CD14-positive monocyte (primary cell): ENCODE data around the gene ATL3. TPM values are rescaled to one million over a fixed set of nuclear protein-coding genes. Genes with fewer than 3 reads are reported as not detected.

Source experiments
- DNase-seq, 3 donors: peaks; one replicate each; pipeline ENCODE4 v3.0.0-alpha.2; 2011 to 2022
- H2AFZ ChIP-seq: 2 replicates; pipeline ENCODE4 v1.6.0; 2012; ENCODE audit warnings: mild to moderate bottlenecking, low read depth, low read length, inconsistent platforms; ENCODE audit not compliant: insufficient read depth, poor library complexity, severe bottlenecking
- H3K27ac ChIP-seq, 2 donors: 1 replicate in 1 of 2; 2 replicates in 1 of 2; pipeline ENCODE4 v1.5.1; 2012 to 2013; ENCODE audit warnings: low read length in 2 of 2, control low read depth in 1 of 2, inconsistent platforms in 1 of 2, low read depth in 1 of 2, mild to moderate bottlenecking in 1 of 2
- H3K27me3 ChIP-seq, 2 donors: one replicate each; pipeline versions ENCODE4 v1.6.0 to v1.6.1; 2011 to 2013; ENCODE audit warnings: low read length in 2 of 2; ENCODE audit not compliant: control insufficient read depth in 2 of 2, insufficient read depth in 2 of 2
- H3K36me3 ChIP-seq, 2 donors: replicated peaks in 1 of 2; 1 replicate in 1 of 2; 2 replicates in 1 of 2; pipeline versions ENCODE4 v1.5.1 to v1.6.1; 2012 to 2013; ENCODE audit warnings: low read length in 2 of 2, control low read depth in 1 of 2, inconsistent platforms in 1 of 2, mild to moderate bottlenecking in 1 of 2; ENCODE audit not compliant: insufficient read depth in 2 of 2, control insufficient read depth in 1 of 2
- H3K4me1 ChIP-seq, 2 donors: 1 replicate in 1 of 2; 2 replicates in 1 of 2; pipeline versions ENCODE4 v1.5.1 to v1.6.1; 2012 to 2013; ENCODE audit warnings: low read length in 2 of 2, control low read depth in 1 of 2, inconsistent platforms in 1 of 2, mild to moderate bottlenecking in 1 of 2, moderate library complexity in 1 of 2; ENCODE audit not compliant: insufficient read depth in 2 of 2, control insufficient read depth in 1 of 2
- H3K4me2 ChIP-seq: replicated peaks from 2 replicates; pipeline ENCODE3; 2012; ENCODE audit warnings: low read length, moderate library complexity, mild to moderate bottlenecking; ENCODE audit not compliant: poor library complexity, severe bottlenecking; ENCODE audit errors: extremely low read depth
- H3K4me3 ChIP-seq, 3 experiments: fragments of 200-600 bp in 1 of 3; sonication (generic) in 1 of 3; replicated peaks in 1 of 3; 1 replicate in 2 of 3; 2 replicates in 1 of 3; pipeline ENCODE4 v1.5.1; 2011 to 2013; ENCODE audit warnings: low read length in 3 of 3, mild to moderate bottlenecking in 3 of 3, control low read depth in 2 of 3, low read depth in 2 of 3, inconsistent platforms in 1 of 3, moderate library complexity in 1 of 3
- H3K79me2 ChIP-seq: 2 replicates; pipeline ENCODE4 v1.6.0; 2012; ENCODE audit warnings: mild to moderate bottlenecking, control low read depth, inconsistent platforms, low read length, moderate library complexity; ENCODE audit not compliant: insufficient read depth
- H3K9ac ChIP-seq: 2 replicates; pipeline ENCODE4 v1.6.0; 2017; ENCODE audit warnings: low read length, mild to moderate bottlenecking; ENCODE audit not compliant: insufficient read depth, poor library complexity, severe bottlenecking
- H3K9me3 ChIP-seq, 2 donors: replicated peaks in 1 of 2; 1 replicate in 1 of 2; 2 replicates in 1 of 2; pipeline versions ENCODE4 v1.5.1 to v1.6.1; 2012 to 2013; ENCODE audit warnings: low read length in 2 of 2, control low read depth in 1 of 2; ENCODE audit not compliant: control insufficient read depth in 1 of 2, insufficient read depth in 1 of 2
- H4K20me1 ChIP-seq: 2 replicates; pipeline ENCODE4 v1.6.0; 2012; ENCODE audit warnings: mild to moderate bottlenecking, low read length, control low read depth, moderate library complexity; ENCODE audit not compliant: insufficient read depth
- H3K27ac Mint-ChIP-seq, 7 donors: one replicate each; pipeline ENCODE4 v1.8.0; 2020; ENCODE audit warnings: mild to moderate bottlenecking in 7 of 7, mixed read lengths in 7 of 7, moderate library complexity in 6 of 7, inconsistent platforms in 2 of 7
- H3K27me3 Mint-ChIP-seq, 3 donors: one replicate each; pipeline ENCODE4 v1.8.0; 2021 to 2022; ENCODE audit warnings: low read depth in 3 of 3, mild to moderate bottlenecking in 3 of 3, mixed read lengths in 3 of 3, moderate library complexity in 3 of 3, inconsistent platforms in 1 of 3
- H3K36me3 Mint-ChIP-seq, 2 donors: one replicate each; pipeline ENCODE4 v1.8.0; 2020; ENCODE audit warnings: mixed read lengths in 2 of 2, inconsistent platforms in 1 of 2, mild to moderate bottlenecking in 1 of 2
- H3K4me1 Mint-ChIP-seq: one replicate; pipeline ENCODE4 v1.8.0; 2020; ENCODE audit warnings: mild to moderate bottlenecking, mixed read lengths
- H3K4me3 Mint-ChIP-seq, 2 donors: one replicate each; pipeline ENCODE4 v1.8.0; 2020; ENCODE audit warnings: mild to moderate bottlenecking in 2 of 2, mixed read lengths in 2 of 2, moderate library complexity in 1 of 2
- H3K9me3 Mint-ChIP-seq, 7 donors: one replicate each; pipeline ENCODE4 v1.8.0; 2020 to 2022; ENCODE audit warnings: mixed read lengths in 7 of 7, mild to moderate bottlenecking in 6 of 7, moderate library complexity in 6 of 7, inconsistent platforms in 2 of 7
- WGBS: methylation state at CpG from one replicate; pipeline ENCODE4 v1.1.5; 2013; ENCODE audit warnings: missing lambda C conversion rate; ENCODE audit not compliant: insufficient coverage; 5-methylcytosine and 5-hydroxymethylcytosine counted together
- intact Hi-C, 2 donors: fragments of 100-400 bp; cut with micrococcal nuclease; formaldehyde crosslinking; loops; one replicate each; pipeline versions ENCODE4 v1.15.0 to v1.15.1; 2023
- polyA plus RNA-seq, 3 donors: library from polyadenylated mRNA; depleted of rRNA in 1 of 3; unstranded in 2 of 3; stranded (reverse) in 1 of 3; fragments of 300-500 nt in 2 of 3; fragments of >200 nt in 1 of 3; fragmentation: Illumina TruSeq in 2 of 3; gene quantifications; 1 replicate in 2 of 3; 2 replicates in 1 of 3; pipeline ENCODE4 v1.2.3, GENCODE V29; 2012 to 2021
- TF ChIP-seq, protein P1 (sequence below): fragments of 200-600 bp; IDR thresholded peaks from one replicate; pipeline ENCODE4 v1.8.0; 2022; ENCODE audit warnings: antibody characterized with exemption, mild to moderate bottlenecking

The ATL3 gene
- polyA plus RNA-seq, 3 donors: 10.6 to 25.5 (median 22.7) TPM

DNA sequence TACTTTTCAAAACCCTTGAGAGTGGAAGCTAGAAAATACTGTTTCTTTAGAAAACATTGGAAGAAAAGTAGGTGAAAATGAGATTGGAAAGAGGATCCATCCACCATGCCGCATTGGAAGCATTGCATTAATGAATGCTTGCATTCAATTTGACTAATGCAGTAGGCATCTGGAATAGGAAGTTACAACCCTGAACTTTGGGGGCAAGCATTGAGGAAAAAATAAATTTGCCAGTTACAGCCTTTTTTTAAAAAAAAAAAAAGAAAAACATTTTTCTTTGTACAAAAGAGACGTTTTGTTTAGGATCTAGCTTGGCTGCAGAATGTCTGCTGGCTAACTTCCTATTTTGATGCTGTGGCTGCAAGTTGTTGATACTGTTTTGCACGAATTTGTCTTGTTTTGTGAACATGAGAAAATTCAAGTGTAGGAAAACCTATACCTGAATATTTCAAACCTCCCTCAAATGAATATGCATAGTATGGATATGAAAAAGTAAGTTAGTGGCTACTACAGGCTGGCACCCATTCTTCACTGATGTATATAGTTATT is 38.2 kb upstream of the ATL3 start:
- Histone ChIP-seq H2AFZ (no peak overlapping the region), H3K36me3 (peaks cover under 1 to 29% of the 10 kb centered on the region in 2 donors), H3K4me3 (no peak overlapping the region), H3K27me3 (no peaks in the 10 kb centered on the region), H3K79me2 (peaks cover 100% of the 10 kb centered on the region), H3K27ac (no peak overlapping the region), H4K20me1 (peaks cover 100% of the 10 kb centered on the region), H3K4me2 (no peak overlapping the region), H3K9ac (no peak overlapping the region), H3K9me3 (no peaks in the 10 kb centered on the region), H3K4me1 (peaks cover 4 to 23% of the 10 kb centered on the region in 2 donors)
- no peaks in the 10 kb centered on the region for H3K9me3 Mint-ChIP-seq
- intact Hi-C loops: no loop called here
- peaks cover 29% of the 10 kb centered on the region for H3K4me1 Mint-ChIP-seq
- TF ChIP-seq, protein P1, sequence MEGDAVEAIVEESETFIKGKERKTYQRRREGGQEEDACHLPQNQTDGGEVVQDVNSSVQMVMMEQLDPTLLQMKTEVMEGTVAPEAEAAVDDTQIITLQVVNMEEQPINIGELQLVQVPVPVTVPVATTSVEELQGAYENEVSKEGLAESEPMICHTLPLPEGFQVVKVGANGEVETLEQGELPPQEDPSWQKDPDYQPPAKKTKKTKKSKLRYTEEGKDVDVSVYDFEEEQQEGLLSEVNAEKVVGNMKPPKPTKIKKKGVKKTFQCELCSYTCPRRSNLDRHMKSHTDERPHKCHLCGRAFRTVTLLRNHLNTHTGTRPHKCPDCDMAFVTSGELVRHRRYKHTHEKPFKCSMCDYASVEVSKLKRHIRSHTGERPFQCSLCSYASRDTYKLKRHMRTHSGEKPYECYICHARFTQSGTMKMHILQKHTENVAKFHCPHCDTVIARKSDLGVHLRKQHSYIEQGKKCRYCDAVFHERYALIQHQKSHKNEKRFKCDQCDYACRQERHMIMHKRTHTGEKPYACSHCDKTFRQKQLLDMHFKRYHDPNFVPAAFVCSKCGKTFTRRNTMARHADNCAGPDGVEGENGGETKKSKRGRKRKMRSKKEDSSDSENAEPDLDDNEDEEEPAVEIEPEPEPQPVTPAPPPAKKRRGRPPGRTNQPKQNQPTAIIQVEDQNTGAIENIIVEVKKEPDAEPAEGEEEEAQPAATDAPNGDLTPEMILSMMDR: no peak
- 100% methylated on average over 1 of the region's 3 CpGs for WGBS
- no peaks in the 10 kb centered on the region for H3K27me3 Mint-ChIP-seq
- no peak overlapping the region for H3K4me3 Mint-ChIP-seq
- H3K36me3 Mint-ChIP-seq: peaks cover 11 to 44% of the 10 kb centered on the region in 2 donors
- no peak overlapping the region for H3K27ac Mint-ChIP-seq
- no peak for DNase-seq

DNA sequence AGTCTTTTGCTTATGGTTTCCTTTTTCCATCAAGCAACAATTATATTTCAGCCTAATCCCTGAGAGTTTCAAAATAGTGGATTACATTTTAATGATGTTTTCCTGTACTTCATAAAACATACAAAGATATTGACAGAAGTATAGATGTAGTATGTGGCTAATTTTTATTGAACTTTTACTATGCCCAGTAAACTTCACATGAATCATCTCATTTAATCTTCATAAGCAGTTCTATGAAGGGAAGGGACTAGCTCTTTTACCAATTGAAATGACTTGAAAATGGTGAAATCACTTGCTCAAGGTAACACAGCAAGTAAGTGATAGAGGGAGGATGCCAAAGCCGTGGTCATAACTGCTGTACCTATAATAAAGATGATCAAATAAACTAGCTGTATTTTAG is 37.6 kb upstream of the ATL3 start:
- Mint-ChIP-seq H3K36me3 (peaks cover 10 to 42% of the 10 kb centered on the region in 2 donors), H3K4me3 (no peak overlapping the region), H3K4me1 (peaks cover 30% of the 10 kb centered on the region), H3K27me3 (no peaks in the 10 kb centered on the region), H3K27ac (peak overlapping the region in 1 of 7 donors; percentile 46), H3K9me3 (no peaks in the 10 kb centered on the region)
- intact Hi-C loops: no loop called here
- no CpG with 5 or more reads among the region's 1 CpG for WGBS
- Histone ChIP-seq H3K79me2 (peaks cover 100% of the 10 kb centered on the region), H2AFZ (no peak overlapping the region), H3K27ac (no peak overlapping the region), H3K4me1 (peaks cover 4 to 23% of the 10 kb centered on the region in 2 donors), H3K9ac (no peak overlapping the region), H3K9me3 (no peaks in the 10 kb centered on the region), H3K27me3 (no peaks in the 10 kb centered on the region), H3K4me3 (no peak overlapping the region), H3K36me3 (peaks cover 0 to 27% of the 10 kb centered on the region in 2 donors), H3K4me2 (no peak overlapping the region), H4K20me1 (peaks cover 100% of the 10 kb centered on the region)
- no peak for DNase-seq
- TF ChIP-seq, protein P1: no peak
